HUDEP-2 (cell line): ENCODE data around the gene MUC5B.

Experiments used
- DNase-seq, 76 experiments: peaks; one replicate each; lab custom pipeline; 2025; ENCODE audit not compliant: unreplicated experiment in 76 of 76; lab: John Stamatoyannopoulos, UW

MUC5B gene

GRCh38 chr11:1230456-1231395 is 7.9 kb downstream of the MUC5B start:
- no peak for DNase-seq

- no peak for DNase-seq
Observed at GRCh38 chr11:1231396-1232020, 8.6 kb downstream of the MUC5B start.

- DNase-seq = no peak
Observed at GRCh38 chr11:1232021-1232882, 9.4 kb downstream of the MUC5B start.

GRCh38 chr11:1232883-1233321 is 10.0 kb downstream of the MUC5B start:
- DNase-seq = no peak

- no peak for DNase-seq
Observed at GRCh38 chr11:1233351-1234053, 10.6 kb downstream of the MUC5B start.

- no peak for DNase-seq
Observed at GRCh38 chr11:1234054-1234720, 11.3 kb downstream of the MUC5B start.

GRCh38 chr11:1234771-1235305 is 12.0 kb downstream of the MUC5B start:
- no peak for DNase-seq

GRCh38 chr11:1235306-1235900 is 12.5 kb downstream of the MUC5B start:
- DNase-seq = no peak

- no peak for DNase-seq
Observed at GRCh38 chr11:1235901-1236315, 13.0 kb downstream of the MUC5B start.

GRCh38 chr11:1236316-1237127 is 13.7 kb downstream of the MUC5B start:
- no peak for DNase-seq

GRCh38 chr11:1237128-1237580 is 14.3 kb downstream of the MUC5B start:
- no peak for DNase-seq

GRCh38 chr11:1237851-1238250 is 15.0 kb downstream of the MUC5B start:
- no peak for DNase-seq

- DNase-seq = no peak
Observed at GRCh38 chr11:1238767-1239595, 16.1 kb downstream of the MUC5B start.

- DNase-seq = no peak
Observed at GRCh38 chr11:1239596-1240205, 16.8 kb downstream of the MUC5B start.

- DNase-seq = no peak
Observed at GRCh38 chr11:1240771-1241170, 17.9 kb downstream of the MUC5B start.

GRCh38 chr11:1241706-1242105 is 18.8 kb downstream of the MUC5B start:
- no peak for DNase-seq

GRCh38 chr11:1242289-1242688 is 19.4 kb downstream of the MUC5B start:
- DNase-seq = no peak
